22Rv1 (cell line): ENCODE data around the gene SAXO1.

ENCODE experiments used
- ZFX ChIP-seq: fragments of 450-650 bp; IDR thresholded peaks from 2 replicates; pipeline ENCODE4 v1.6.1; 2017; ENCODE audit warnings: antibody characterized with exemption, borderline replicate concordance
- TF ChIP-seq, protein P1 (sequence below): fragments of 450-650 bp; IDR thresholded peaks from 2 replicates; pipeline ENCODE4 v1.5.1; 2017; ENCODE audit warnings: mild to moderate bottlenecking

DNA sequence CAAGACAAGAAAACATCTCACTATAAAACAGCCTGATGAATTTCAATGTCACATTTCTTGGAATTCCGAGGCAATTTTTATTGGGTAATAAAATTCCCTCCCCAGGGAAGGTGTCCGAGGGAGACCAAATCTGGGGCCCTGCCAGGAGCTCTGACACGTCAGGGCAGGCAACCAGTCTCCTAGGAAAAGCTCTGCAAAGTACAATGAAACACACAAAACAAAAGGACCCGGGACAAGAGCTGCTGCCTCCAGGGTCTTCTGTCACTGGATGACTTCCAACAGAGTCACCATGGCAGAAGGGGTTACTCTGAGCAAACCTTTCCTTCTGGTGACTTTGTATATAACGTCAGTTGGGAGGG is 50.8 kb downstream of the SAXO1 start:
- TF ChIP-seq, protein P1, sequence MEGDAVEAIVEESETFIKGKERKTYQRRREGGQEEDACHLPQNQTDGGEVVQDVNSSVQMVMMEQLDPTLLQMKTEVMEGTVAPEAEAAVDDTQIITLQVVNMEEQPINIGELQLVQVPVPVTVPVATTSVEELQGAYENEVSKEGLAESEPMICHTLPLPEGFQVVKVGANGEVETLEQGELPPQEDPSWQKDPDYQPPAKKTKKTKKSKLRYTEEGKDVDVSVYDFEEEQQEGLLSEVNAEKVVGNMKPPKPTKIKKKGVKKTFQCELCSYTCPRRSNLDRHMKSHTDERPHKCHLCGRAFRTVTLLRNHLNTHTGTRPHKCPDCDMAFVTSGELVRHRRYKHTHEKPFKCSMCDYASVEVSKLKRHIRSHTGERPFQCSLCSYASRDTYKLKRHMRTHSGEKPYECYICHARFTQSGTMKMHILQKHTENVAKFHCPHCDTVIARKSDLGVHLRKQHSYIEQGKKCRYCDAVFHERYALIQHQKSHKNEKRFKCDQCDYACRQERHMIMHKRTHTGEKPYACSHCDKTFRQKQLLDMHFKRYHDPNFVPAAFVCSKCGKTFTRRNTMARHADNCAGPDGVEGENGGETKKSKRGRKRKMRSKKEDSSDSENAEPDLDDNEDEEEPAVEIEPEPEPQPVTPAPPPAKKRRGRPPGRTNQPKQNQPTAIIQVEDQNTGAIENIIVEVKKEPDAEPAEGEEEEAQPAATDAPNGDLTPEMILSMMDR, result no peak
- no peak for TF ChIP-seq ZFX
